Keratinocyte (primary cell): Measurements from ENCODE around the gene PTPRD.

ENCODE experiments used
- CTCF ChIP-seq, 3 experiments: IDR thresholded peaks in 1 of 3; conservative IDR thresholded peaks in 1 of 3; optimal IDR thresholded peaks in 1 of 3; 2 replicates in 2 of 3; 3 replicates in 1 of 3; pipeline versions ENCODE3 to v1.5.1; 2011; ENCODE audit warnings: low read length in 3 of 3, mild to moderate bottlenecking in 3 of 3, moderate library complexity in 2 of 3, control low read depth in 1 of 3, inconsistent platforms in 1 of 3; ENCODE audit not compliant: insufficient read depth in 2 of 3; ENCODE audit errors: extremely low read depth in 1 of 3
- EZH2 ChIP-seq: IDR thresholded peaks from one replicate; pipeline ENCODE4 v1.6.1; 2012; ENCODE audit warnings: inconsistent platforms, mild to moderate bottlenecking, low read length, moderate library complexity

- peak; percentile 25 to 56 (median 36) for TF ChIP-seq CTCF (optimal IDR thresholded peaks at IDR 0.05 in 1 of 3, IDR thresholded peaks at IDR 0.05 in 1 of 3, conservative IDR thresholded peaks at IDR 0.05 in 1 of 3; ENCODE audit: extremely low read depth in 1 of 3, insufficient read depth in 2 of 3, low read length in 3 of 3)
- no peak for TF ChIP-seq EZH2
These were observed 2126.7 kb downstream of the PTPRD start for GRCh38 chr9:8486095-8486494.
